GM06990 (cell line): ENCODE results near the gene SGF29.
"Not testable (repeated sequence)": the region's sequence is repeated elsewhere in the genome, so short reads cannot be mapped to it uniquely, and the experiment has no call there.

ENCODE experiments used
- DNase-seq: peaks from one replicate; pipeline ENCODE4 v3.0.0-alpha.2; 2011; ENCODE audit not compliant: insufficient read length; ENCODE audit errors: extremely low read depth
- H3K27me3 ChIP-seq: replicated peaks from 2 replicates; pipeline ENCODE4 v1.6.0; 2011; ENCODE audit warnings: low read length; ENCODE audit not compliant: control insufficient read depth, insufficient read depth
- H3K36me3 ChIP-seq: 2 replicates; pipeline ENCODE4 v1.5.1; 2011; ENCODE audit warnings: low read length; ENCODE audit not compliant: control insufficient read depth, insufficient read depth
- H3K4me3 ChIP-seq: replicated peaks from 2 replicates; pipeline ENCODE4 v1.5.1; 2011; ENCODE audit warnings: low read depth, mild to moderate bottlenecking, control low read depth, low read length
- TF ChIP-seq, protein P1 (sequence below): IDR thresholded peaks from 2 replicates; pipeline ENCODE4 v1.5.1; 2011; ENCODE audit warnings: low read length, control low read depth, mild to moderate bottlenecking, inconsistent platforms; ENCODE audit not compliant: insufficient read depth, poor library complexity, severe bottlenecking

SGF29 gene

GRCh38 chr16:28524681-28525171, 29.0 kb upstream of the SGF29 start:
- no peak overlapping the region for H3K4me3 ChIP-seq
- DNase-seq = no peak
- H3K27me3 ChIP-seq = no peaks in the 10 kb centered on the region
- TF ChIP-seq, protein P1, sequence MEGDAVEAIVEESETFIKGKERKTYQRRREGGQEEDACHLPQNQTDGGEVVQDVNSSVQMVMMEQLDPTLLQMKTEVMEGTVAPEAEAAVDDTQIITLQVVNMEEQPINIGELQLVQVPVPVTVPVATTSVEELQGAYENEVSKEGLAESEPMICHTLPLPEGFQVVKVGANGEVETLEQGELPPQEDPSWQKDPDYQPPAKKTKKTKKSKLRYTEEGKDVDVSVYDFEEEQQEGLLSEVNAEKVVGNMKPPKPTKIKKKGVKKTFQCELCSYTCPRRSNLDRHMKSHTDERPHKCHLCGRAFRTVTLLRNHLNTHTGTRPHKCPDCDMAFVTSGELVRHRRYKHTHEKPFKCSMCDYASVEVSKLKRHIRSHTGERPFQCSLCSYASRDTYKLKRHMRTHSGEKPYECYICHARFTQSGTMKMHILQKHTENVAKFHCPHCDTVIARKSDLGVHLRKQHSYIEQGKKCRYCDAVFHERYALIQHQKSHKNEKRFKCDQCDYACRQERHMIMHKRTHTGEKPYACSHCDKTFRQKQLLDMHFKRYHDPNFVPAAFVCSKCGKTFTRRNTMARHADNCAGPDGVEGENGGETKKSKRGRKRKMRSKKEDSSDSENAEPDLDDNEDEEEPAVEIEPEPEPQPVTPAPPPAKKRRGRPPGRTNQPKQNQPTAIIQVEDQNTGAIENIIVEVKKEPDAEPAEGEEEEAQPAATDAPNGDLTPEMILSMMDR = peak; percentile 1
- no peaks in the 10 kb centered on the region for H3K36me3 ChIP-seq

- no peak overlapping the region for H3K4me3 ChIP-seq
- H3K36me3 ChIP-seq = no peaks in the 10 kb centered on the region
- H3K27me3 ChIP-seq = no peaks in the 10 kb centered on the region
- DNase-seq = no peak
- TF ChIP-seq, protein P1 = no peak
Measured at GRCh38 chr16:28526201-28527099, 27.3 kb upstream of the SGF29 start.

DNA sequence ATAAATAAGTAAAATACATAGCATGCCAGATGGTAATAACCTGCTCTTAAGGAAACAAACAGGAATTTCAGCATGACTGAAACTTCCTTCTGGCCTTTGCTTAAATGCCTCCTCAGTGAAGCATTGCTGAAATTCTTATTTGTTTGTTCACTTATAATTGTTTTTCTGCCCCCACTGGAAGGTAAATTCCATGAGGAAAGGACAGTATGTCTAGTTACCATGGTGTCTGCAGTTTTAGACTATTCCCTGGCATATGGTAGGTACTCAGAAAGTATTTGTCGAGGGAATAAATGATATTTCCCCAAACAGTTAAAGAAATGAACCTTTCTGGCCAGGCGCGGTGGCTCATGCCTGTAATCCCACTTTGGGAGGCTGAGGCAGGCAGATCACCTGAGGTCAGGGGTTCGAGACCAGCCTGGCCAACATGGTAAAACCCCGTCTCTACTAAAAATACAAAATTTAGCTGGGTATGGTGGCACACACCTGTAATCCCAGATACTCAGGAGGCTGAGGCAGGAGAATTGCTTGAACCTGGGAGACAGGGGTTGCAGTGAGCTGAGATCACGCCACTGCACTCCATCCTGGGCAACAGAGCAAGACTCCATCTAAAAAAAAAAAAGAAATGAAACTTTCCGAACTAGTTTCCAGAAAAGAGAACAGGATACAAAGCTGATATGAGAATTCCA, 26.5 kb upstream of the SGF29 start:
- not testable (repeated sequence) for DNase-seq, H3K27me3 ChIP-seq, H3K4me3 ChIP-seq, H3K36me3 ChIP-seq

GRCh38 chr16:28527985-28528384, 25.7 kb upstream of the SGF29 start:
- TF ChIP-seq, protein P1 = no peak
- no peaks in the 10 kb centered on the region for H3K27me3 ChIP-seq
- no peaks in the 10 kb centered on the region for H3K36me3 ChIP-seq
- H3K4me3 ChIP-seq = no peak overlapping the region
- no peak for DNase-seq

- DNase-seq = no peak
- no peaks in the 10 kb centered on the region for H3K36me3 ChIP-seq
- no peaks in the 10 kb centered on the region for H3K27me3 ChIP-seq
- no peak overlapping the region for H3K4me3 ChIP-seq
- TF ChIP-seq, protein P1 = no peak
Measured at GRCh38 chr16:28528463-28528867, 25.3 kb upstream of the SGF29 start.

- Histone ChIP-seq H3K36me3 (no peaks in the 10 kb centered on the region), H3K4me3 (no peak overlapping the region), H3K27me3 (no peaks in the 10 kb centered on the region)
- DNase-seq = no peak
- TF ChIP-seq, protein P1 = no peak
Measured at GRCh38 chr16:28529124-28529523, 24.6 kb upstream of the SGF29 start.
